H1 (cell line): ENCODE data around the gene AIG1.

Experiments
- RBBP5 ChIP-seq: IDR thresholded peaks from 2 replicates; pipeline ENCODE4 v1.7.1; 2012; ENCODE audit warnings: low read depth, mild to moderate bottlenecking, inconsistent platforms, low read length, moderate library complexity, borderline replicate concordance
- TF ChIP-seq, protein P1 (sequence below), 3 experiments: IDR thresholded peaks; 1 replicate in 2 of 3; 2 replicates in 1 of 3; pipeline versions ENCODE4 v1.5.1 to v1.6.1; 2011; ENCODE audit warnings: low read length in 3 of 3, mild to moderate bottlenecking in 3 of 3, inconsistent platforms in 2 of 3, low read depth in 1 of 3, moderate library complexity in 1 of 3; ENCODE audit not compliant: insufficient read depth in 1 of 3; ENCODE audit errors: control extremely low read depth in 1 of 3

- TF ChIP-seq, protein P1, sequence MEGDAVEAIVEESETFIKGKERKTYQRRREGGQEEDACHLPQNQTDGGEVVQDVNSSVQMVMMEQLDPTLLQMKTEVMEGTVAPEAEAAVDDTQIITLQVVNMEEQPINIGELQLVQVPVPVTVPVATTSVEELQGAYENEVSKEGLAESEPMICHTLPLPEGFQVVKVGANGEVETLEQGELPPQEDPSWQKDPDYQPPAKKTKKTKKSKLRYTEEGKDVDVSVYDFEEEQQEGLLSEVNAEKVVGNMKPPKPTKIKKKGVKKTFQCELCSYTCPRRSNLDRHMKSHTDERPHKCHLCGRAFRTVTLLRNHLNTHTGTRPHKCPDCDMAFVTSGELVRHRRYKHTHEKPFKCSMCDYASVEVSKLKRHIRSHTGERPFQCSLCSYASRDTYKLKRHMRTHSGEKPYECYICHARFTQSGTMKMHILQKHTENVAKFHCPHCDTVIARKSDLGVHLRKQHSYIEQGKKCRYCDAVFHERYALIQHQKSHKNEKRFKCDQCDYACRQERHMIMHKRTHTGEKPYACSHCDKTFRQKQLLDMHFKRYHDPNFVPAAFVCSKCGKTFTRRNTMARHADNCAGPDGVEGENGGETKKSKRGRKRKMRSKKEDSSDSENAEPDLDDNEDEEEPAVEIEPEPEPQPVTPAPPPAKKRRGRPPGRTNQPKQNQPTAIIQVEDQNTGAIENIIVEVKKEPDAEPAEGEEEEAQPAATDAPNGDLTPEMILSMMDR (IDR thresholded peaks at IDR 0.05; ENCODE audit: control extremely low read depth in 1 of 3, insufficient read depth in 1 of 3, low read depth in 1 of 3, low read length in 3 of 3) = no peak
- TF ChIP-seq RBBP5 = no peak
Observed at GRCh38 chr6:143097224-143097795, 36.6 kb downstream of the AIG1 start.
